Right kidney (tissue), 1 donor: ENCODE measurements around the gene EPN1.
"Not testable (repeated sequence)": the region's sequence is repeated elsewhere in the genome, so short reads cannot be mapped to it uniquely, and the experiment has no call there.

Experiments
- DNase-seq: peaks from one replicate; pipeline ENCODE4 v3.0.0-alpha.2; 2016

The EPN1 gene

GRCh38 chr19:55693336-55693974, 18.4 kb downstream of the EPN1 start:
- no peak for DNase-seq

GRCh38 chr19:55694241-55694655, 19.2 kb downstream of the EPN1 start:
- DNase-seq: no peak

GRCh38 chr19:55694656-55695491, 19.8 kb downstream of the EPN1 start:
- no peak for DNase-seq

GRCh38 chr19:55695511-55696290, 20.7 kb downstream of the EPN1 start:
- DNase-seq: no peak

GRCh38 chr19:55696301-55697068, 21.5 kb downstream of the EPN1 start:
- DNase-seq: no peak

- DNase-seq: no peak
These were observed 22.0 kb downstream of the EPN1 start for GRCh38 chr19:55697069-55697440.

- no peak for DNase-seq
These were observed 22.7 kb downstream of the EPN1 start for GRCh38 chr19:55697698-55698097.

- DNase-seq: no peak
These were observed 23.2 kb downstream of the EPN1 start for GRCh38 chr19:55698256-55698655.

GRCh38 chr19:55699221-55699620, 24.2 kb downstream of the EPN1 start:
- no peak for DNase-seq

- no peak for DNase-seq
These were observed 25.8 kb downstream of the EPN1 start for GRCh38 chr19:55700813-55701212.

- DNase-seq: no peak
These were observed 27.2 kb downstream of the EPN1 start for GRCh38 chr19:55702131-55702627.

- DNase-seq: peak; percentile 44
These were observed 28.8 kb downstream of the EPN1 start for GRCh38 chr19:55703790-55704215.

GRCh38 chr19:55704494-55705245, 29.6 kb downstream of the EPN1 start:
- no peak for DNase-seq

GRCh38 chr19:55705972-55706371, 30.9 kb downstream of the EPN1 start:
- DNase-seq: no peak

- DNase-seq: no peak
These were observed 36.7 kb downstream of the EPN1 start for GRCh38 chr19:55711719-55712118.

- no peak for DNase-seq
These were observed 38.0 kb downstream of the EPN1 start for GRCh38 chr19:55712804-55713631.

- DNase-seq: no peak
These were observed 41.5 kb downstream of the EPN1 start for GRCh38 chr19:55716531-55716930.

GRCh38 chr19:55717251-55717650, 42.2 kb downstream of the EPN1 start:
- DNase-seq: no peak

GRCh38 chr19:55717879-55718711, 43.1 kb downstream of the EPN1 start:
- not testable (repeated sequence) for DNase-seq
